GM18499 (cell line): ENCODE measurements around the gene PRTN3.
"Not testable (repeated sequence)": the region's sequence is repeated elsewhere in the genome, so short reads cannot be mapped to it uniquely, and the experiment has no call there.

ENCODE experiments used
- ATAC-seq: cut with Tn5 transposase; IDR thresholded peaks from one replicate; pipeline ENCODE4 v1.9.1; 2021; ENCODE audit warnings: moderate number of reproducible peaks; ENCODE audit not compliant: insufficient read depth, unreplicated experiment

Gene PRTN3

DNA sequence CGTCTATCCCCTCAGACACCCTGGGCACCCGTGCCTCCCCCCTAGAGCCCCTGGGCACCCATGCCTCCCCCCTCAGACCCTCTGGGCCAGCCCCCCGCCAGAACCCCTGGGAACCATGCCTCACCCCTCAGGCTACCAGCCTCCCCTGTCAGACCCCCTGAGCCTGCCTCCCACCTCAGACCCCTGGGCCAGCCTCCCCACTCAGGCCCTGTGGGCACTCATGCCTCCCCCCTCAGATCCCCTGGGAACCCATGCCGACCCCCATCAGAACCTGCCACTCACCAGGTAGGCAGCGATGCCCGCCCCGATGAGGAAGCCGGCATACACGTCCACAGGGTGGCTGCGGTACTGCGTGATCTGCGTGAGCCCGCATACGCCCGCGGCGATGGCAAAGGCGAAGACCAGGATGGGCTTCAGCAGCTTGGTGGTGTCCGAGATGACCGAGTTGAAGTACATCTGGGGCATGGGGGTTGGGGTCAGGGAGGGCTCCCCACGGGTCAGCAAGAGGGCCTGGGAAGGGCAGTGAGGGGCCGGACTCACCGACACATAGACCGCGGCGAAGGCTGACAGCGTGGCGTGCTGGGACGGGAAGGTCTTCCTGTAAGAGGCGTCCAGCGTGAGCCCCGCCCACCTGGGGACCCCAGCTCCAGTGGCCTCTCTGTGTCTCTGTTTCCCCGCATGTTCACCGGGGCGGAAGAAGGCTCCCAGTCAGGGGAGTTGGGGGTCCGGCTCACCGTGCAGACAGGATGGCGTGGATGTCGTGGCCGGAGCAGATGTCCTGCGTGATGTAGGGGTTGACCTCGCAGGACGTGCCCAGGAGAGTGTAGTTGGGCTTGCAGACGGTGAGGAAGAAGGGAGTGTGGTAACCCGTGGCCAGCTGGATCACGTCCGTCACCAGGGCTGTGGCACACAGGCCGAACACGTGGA lies 26.4 kb upstream of the PRTN3 start:
- no peak for ATAC-seq

GRCh38 chr19:815079-815774 lies 25.6 kb upstream of the PRTN3 start:
- no peak for ATAC-seq

DNA sequence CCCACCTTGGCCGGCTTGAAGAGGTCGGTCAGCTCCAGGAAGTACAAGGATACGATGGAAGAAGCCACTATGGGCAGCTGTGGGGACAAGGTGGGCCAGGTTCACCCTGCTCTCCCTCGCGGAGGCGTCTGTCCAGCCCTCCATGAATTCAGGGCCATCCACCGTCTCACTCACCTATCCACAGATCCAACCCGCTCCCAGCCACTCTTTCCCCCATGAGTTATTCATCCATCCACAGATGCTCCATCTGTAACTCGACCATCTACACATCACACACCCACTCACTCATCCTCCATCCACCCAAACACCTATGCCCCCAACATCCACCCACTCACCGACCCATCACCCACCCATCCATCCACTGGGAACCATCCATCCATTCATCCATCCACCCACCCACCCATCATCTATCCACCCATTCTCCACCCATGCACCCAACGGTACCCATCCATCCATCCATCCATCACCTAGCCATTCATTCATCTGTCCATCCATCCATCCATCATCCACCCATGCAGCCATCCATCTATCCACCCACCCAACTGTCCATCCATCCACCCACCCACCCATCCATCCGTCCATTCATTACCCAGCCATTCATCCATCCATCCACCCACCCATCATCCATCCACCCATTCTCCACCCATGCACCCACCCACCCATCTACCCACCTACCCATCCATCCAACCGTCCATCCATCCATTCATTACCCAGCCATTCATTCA lies 24.9 kb upstream of the PRTN3 start:
- ATAC-seq, result no peak

- no peak for ATAC-seq
Observed at GRCh38 chr19:816500-816857, 24.3 kb upstream of the PRTN3 start.

- not testable (repeated sequence) for ATAC-seq
Observed at GRCh38 chr19:820212-820611, 20.6 kb upstream of the PRTN3 start.

DNA sequence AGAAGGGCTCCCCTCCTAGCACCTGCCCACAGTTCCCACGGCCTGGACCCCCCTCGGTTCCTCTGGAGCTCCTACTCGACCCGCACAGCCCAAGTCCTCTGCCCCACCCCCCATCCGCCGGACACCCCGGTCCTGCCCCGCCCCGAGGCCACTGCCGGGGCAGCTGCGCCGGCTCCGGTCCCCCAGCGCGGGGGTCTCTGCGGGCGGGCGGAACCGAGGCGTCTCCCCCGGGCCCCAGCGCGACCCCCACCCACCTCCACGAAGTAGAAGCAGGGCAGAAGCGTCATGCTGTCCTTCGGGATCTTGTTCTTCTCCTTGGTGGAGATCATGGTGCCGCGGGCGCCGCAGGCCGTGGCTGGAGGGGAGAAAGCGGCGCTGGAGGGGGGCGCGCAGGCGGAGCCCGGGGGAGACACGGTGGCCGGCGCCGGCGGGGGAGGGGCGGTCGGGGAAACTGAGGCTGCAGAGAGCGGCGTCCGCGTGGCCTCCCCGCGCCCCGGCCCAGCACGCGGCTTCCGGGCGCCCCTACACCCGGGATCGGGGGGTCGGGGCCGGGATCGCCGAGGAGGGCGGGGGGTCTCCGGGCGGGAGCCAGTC lies 19.5 kb upstream of the PRTN3 start:
- no peak for ATAC-seq

DNA sequence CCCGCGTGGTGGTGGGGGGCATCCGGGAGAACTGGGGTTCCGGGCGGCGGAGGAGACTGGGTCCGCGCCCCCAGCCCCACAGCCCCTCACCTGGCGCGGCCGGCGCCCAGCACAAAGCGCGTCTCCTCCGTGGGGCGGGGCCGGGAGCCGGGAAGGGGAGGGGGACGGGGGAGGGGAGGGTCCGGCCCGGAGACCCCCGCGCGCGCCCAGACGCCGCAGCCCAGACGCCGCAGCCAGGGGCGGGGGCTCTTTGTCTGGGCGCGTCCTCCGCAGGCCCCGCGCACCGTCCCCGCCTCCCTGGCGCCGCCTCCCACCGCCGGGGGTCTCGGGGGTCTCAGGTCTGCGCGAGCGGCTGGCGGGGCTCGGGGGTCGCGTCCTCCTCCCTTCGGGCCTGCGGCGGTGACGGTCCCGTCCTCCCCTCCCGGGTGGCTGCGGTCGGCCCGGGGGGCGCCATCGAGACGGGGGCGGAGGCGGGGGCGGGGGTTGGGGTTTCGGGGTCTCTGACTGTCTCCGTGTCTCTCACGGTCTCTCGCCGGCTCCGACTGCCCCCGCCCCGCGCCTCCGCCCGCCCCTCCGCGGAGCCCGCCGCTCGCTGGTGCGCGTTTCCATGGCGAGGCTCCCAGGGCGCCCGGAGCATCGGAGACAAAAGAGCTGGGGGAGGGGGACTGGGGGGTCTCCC lies 18.8 kb upstream of the PRTN3 start, which contains the start of gene PLPPR3:
TSS of gene PLPPR3 (minus strand) at position 131 of the 679 bp plus-strand sequence. CDS start 396 bp downstream, outside the sequence.
- no peak for ATAC-seq

DNA sequence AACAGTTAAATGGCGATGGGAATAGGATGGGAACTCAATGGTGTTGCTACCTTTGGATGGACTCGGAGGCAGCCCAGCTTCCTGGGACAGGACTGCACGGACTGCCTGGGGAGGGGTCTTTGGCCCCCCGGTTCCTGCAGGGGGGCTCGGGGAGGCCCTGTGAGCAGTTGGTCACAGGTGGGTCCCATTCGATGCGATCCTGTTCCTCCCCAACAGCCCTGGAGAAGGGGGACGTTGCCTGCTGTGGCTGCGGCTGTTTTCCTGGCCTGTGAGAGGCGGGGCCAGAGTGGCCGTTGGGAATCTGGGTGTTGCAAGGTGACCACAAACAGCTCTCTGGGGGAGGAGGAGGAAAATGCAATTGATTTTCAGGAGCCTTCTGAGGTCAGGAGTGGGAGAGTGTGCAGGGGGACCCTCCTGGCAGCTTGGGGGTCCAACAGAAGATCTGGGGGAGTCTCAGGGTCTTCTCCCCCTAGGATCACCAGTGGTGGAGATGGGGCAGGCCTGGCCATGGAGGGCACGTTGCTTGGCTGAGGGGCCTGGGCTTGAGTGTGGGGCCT lies 17.2 kb upstream of the PRTN3 start:
- ATAC-seq, result no peak

DNA sequence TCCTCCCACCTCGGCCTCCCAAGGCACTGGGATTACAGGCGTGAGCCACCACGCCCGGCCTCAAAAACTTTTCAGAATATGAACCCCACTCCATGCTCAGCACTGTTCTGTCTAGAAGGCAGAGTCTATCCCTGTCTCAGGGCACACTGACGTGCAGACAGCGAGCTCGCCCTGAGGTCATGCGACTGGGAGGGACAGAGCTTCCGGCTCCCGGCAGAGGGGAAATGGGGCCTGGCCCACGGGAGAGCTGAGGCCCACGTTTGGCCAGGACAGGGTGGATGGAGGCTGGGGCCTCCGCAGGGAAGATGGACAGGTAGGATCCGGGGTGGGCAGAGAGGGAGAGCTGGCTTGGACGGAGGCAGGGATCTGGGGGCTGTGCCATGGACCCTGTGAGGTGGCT lies 15.9 kb upstream of the PRTN3 start:
- no peak for ATAC-seq

DNA sequence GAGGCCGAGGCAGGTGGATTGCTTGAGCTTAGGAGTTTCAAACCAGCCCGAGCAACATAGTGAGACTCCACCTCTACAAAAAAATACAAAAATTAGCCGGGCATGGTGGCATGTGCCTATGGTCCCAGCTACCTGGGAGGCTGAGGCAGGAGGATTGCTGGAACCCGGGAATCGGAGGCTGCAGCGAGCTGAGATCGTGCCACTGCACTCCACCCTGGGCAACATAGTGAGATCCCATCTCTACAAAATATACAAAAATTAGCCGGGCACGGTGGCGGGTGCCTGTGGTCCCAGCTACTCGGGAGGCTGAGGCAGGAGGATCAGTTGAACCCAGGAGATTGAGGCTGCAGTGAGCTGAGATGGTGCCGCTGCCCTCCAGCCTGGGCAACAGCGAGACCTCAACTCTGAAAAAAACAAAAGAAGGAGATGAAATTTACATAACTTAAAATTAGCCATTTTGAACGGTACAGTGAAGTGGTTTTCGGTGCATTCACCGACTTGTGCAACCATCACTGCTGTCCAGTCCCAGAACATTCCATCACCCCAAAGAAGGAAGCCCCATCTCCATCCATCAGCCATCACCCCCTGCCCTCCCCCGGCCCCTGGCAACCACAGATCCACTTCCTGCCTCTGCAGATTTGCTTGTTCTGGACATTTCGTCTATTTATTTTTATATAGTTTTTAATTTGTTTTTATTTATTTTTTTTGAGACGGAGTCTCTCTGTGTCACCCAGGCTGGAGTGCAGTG lies 14.7 kb upstream of the PRTN3 start:
- no peak for ATAC-seq

DNA sequence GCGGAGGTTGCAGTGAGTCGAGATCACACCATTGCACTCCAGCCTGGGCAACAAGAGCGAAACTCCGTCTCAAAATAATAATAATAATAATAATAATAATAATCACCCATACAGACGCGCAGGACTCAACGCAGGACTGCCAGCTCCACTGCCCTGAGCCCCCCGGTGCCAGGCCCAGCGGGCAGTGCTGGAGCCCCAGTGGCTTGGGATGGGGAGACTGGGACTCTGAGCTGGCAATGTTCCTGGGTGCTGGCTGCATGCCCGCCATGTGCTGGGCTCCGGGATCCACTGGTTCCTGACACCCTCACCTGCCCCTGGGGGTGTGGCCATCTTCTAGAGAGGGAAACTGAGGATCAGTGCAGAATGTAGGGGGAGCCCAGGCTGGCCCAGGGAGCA lies 13.5 kb upstream of the PRTN3 start:
- ATAC-seq, result no peak

- ATAC-seq, result no peak
Observed at GRCh38 chr19:827710-828321, 13.0 kb upstream of the PRTN3 start, which contains the start of gene AZU1. Gene AZU1, plus strand, starts transcription at chr19:827837. Its CDS starts 10 bp downstream, at chr19:827847.

GRCh38 chr19:829129-829758 lies 11.6 kb upstream of the PRTN3 start:
- no peak for ATAC-seq

- no peak for ATAC-seq
Observed at GRCh38 chr19:831407-832369, 9.1 kb upstream of the PRTN3 start.

DNA sequence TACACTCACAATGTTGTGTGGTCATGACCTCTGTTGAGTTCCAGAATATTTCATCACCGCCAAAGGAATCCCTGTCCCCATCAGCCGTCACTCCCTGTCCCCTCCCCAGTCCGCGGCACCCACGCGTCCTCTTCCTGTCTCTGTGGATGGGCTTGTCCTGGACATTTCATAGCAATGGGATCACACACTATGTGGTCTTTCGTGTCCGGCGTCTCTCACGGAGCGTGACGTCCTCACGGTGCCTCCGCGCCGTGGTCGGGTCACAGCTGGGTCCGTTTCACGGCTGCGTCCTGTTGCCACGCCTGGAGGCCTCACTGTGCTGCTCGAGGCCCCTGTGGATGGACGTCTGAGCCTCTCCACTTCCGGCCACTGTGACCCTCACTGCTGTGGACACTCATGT lies 6.6 kb upstream of the PRTN3 start:
- no peak for ATAC-seq

DNA sequence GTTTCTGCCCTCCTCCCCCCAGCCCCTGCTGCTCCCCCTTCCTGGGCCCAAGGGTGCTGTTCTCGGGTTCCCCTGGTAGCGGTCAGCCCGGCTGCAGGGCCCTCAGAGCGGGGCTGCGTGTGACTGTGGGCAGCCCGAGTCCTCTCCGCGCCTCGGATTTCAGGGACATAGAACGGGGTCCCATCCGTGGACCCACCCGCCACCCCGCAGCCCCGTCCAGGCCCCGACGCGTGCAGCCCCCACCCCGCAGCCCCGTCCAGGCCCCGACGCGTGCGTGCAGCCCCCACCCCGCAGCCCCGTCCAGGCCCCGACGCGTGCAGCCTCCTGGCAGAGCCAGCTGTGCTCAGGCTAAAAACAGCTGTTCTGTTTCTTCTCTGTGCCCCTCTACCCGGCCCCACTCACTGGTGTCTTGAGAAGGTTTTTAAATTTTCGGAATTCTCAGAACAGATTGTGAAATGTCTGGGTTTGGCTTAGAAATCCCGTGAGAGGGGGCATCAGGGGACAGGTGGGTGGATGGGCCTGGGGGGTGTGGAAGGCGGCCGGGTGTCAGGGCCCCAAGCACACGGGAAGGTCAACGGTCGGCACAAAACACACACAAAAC lies 5.5 kb upstream of the PRTN3 start:
- ATAC-seq, result no peak

DNA sequence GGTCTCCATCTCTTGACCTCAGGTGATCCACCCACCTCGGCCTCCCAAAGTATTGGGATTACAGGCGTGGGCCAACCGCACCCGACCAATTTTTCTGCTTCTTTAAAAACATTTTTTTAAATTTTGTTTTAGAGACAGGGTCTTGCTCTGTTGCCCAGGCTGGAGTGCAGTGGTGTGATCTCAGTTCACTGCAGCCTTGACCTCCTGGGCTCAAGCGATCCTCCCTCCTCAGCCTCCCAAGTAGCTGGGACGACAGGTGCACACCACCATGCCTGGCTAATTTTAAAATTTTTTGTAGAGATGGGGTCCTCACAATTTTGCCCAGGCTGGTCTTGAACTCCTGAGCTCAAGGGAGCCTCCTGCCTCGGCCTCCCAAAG lies 2.0 kb downstream of the PRTN3 start:
- not testable (repeated sequence) for ATAC-seq
